GM18868 (cell line): ENCODE measurements around the gene CASP6.

Experiments used
- ATAC-seq: cut with Tn5 transposase; IDR thresholded peaks from one replicate; pipeline ENCODE4 v1.9.1; 2021; ENCODE audit warnings: mild to moderate bottlenecking, moderate library complexity; ENCODE audit not compliant: unreplicated experiment

CASP6 gene

GRCh38 chr4:109702950-109703663 is at the start of gene CASP6:
CASP6 (minus strand) TSS chr4:109703445; CDS start chr4:109703395, 50 bp downstream.
- ATAC-seq: peak; percentile 76

DNA sequence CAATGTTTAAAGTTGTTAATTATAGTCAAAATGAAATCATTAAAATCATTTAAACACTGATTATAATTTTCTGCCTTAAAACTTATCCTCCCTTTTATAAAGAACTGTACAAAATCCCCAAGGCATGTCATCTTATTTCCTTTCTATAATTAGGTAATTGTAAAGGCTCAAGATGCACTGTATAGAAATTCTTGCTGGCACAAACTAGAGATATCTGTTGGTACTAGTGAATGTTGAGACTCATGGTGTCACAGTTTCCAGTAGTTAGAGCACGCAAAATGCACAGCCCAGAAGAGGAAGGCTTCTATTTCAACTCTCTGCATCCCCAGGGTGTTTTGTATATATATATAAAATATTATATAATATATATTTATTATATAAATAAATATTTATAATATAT is 49.3 kb upstream of the CASP6 start:
- no peak for ATAC-seq

DNA sequence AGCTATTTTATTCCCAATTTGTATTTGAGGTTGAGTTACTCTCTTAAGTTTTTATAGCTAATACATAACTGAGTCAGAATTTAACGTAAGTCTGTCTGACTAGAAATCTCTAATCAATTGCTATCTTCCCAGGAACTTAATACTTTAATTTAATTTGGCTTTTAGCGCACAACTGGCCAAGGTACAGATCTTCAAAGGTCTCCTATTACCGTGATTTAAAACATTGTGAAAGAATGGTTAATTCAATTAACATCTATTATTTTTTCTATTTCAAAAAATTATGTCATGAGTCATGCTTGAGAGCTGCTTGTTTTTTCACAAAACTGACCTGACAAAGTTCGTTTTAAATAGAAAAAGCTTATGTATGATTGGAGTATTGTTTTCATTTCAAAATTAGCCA is 48.6 kb upstream of the CASP6 start:
- ATAC-seq: no peak

GRCh38 chr4:109750652-109751244 is 47.5 kb upstream of the CASP6 start:
- no peak for ATAC-seq

DNA sequence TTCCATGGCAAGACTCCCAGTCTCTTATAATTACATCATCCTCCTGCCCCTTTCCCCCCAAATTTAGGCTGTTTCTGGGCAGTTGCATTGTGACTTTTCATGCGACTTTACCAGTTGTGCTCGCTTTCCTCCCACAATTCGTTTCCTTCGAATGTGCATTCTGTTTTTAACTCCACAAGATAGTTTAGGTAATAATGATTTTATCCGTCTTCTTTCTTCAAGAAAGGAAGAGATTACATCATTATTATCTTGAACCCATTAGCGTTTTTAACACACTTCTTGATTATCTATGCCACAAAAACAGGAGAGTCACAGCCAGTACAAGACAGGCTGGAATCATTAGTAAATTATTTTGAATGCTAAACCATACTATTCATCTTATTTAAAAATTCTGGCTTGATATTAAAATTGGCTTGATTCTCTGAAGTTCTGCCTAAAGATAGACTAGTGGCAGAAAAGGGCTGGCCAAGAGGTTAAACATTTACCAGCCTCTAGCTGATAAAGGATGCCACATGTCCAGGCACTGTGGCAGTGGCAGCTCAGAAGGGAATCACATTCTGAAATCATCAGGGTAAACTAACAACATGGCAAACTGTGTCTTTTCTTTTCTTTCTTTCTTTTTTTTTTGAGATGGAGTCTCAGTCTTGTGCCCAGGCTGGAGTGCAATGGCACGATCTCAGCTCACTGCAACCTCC is 46.3 kb upstream of the CASP6 start:
- ATAC-seq: no peak

DNA sequence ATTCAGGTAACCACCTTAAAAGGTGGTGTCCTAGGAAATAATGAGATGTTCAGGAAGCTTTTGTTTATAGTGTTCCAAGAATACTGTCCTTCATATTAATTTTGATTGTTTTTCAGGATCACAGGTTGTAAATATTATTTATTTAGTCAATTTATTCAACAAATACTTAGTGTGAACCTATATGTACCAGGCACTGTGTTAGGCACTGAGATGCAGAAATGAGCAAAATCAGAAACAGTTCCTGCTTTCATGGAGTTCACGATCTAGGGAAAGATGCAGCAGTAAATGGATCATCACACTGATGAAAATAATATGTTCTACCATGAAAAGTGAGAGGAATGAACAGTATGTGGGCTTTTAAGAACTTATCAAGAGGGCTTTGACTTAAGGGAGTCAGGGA is 44.9 kb upstream of the CASP6 start:
- no peak for ATAC-seq

DNA sequence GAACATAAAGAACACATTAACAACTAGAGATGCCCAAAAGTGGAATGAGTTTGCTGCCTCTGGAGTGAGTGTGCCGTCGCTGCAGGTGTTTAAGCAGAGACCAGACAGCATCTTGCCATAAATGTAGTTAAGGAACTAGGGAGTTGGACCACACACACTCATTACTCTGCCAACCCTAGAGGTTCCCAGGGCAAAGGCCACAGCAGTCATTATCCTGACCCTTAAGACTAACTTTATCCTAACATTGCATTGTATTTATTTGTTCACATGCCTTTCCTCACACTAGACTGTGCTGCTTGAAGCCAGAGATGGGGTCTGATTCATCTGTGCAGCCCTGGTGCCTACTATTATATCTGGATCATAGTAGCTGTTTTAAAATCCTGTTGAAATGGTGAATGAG is 43.5 kb upstream of the CASP6 start:
- no peak for ATAC-seq

DNA sequence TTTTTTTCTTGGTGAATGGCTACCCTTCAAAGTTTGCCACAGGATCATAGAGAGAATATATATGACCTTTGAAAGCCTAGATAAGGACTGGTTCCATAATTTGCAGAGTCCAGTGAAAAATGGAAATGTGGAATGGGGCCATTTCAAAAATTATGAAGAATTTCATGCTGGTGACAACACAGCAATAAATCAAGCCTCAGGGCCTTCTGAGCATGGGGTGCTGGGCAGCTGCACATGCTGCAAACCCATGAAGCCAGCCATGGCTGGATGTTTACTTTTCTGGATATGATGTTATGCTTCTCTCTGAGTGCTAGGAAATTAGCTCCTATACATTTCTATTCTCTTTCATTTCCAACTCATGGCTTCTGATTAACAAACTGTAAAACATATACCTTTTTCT is 42.6 kb upstream of the CASP6 start:
- no peak for ATAC-seq

DNA sequence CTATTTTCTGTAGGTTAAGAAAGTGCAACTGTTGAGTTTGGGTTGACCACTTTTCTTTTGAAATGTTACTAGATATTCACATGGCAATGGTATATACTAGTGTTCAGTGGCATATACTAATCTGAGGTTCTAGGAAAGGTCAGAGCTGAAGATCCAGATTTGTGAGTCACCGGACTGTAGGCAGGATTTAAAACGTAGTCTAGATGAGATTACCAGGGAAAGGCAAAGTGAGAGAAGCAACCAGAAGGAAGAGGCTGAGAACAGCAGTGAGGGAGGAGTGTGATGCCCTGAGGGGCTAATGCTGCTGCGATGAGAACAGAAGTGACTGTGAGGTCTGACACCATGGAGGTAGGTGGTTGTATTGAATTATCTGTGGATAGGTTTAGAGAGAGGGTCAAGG is 36.3 kb upstream of the CASP6 start:
- ATAC-seq: no peak

GRCh38 chr4:109738104-109738872 is 35.0 kb upstream of the CASP6 start:
- no peak for ATAC-seq

DNA sequence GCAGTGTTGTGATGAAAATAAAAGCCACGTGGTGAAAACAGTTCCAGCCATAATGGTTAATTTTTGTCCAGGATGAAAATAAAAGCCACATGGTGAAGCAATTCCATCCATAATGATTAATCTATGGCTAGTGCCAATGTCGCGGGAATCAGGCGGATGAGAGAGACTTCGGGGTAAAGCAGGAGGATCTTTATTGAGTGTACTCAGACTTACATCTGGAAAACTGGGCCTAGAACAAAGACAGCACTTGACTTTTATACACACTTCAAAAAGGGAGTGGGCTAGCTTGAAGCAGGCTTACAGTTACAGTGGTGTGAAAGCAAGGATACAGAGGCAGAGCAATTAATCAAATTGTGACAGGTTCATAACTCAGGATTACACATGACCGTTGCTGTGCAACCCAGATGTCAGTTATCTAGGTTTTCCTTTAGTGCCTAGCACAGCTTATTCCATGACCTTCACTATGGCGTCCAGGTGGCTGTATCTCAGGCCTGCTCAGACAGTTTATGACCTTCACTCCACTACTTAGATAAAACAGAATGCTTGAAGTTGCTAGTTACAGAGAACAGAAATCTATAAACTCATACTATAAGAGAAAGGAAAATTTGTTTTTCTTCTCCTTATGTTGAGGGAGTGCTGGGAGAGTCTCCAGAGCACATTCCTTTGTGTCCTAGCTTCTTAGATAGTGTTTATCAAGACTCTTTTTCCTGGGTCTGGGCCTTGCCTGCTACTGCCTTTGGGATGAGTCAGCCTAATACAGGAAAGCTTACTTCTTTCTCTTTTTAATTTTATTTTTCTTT is 32.5 kb upstream of the CASP6 start:
- no peak for ATAC-seq

- ATAC-seq: no peak
Measured at GRCh38 chr4:109733728-109734127, 30.5 kb upstream of the CASP6 start.

GRCh38 chr4:109730619-109731545 is 27.6 kb upstream of the CASP6 start:
- no peak for ATAC-seq

DNA sequence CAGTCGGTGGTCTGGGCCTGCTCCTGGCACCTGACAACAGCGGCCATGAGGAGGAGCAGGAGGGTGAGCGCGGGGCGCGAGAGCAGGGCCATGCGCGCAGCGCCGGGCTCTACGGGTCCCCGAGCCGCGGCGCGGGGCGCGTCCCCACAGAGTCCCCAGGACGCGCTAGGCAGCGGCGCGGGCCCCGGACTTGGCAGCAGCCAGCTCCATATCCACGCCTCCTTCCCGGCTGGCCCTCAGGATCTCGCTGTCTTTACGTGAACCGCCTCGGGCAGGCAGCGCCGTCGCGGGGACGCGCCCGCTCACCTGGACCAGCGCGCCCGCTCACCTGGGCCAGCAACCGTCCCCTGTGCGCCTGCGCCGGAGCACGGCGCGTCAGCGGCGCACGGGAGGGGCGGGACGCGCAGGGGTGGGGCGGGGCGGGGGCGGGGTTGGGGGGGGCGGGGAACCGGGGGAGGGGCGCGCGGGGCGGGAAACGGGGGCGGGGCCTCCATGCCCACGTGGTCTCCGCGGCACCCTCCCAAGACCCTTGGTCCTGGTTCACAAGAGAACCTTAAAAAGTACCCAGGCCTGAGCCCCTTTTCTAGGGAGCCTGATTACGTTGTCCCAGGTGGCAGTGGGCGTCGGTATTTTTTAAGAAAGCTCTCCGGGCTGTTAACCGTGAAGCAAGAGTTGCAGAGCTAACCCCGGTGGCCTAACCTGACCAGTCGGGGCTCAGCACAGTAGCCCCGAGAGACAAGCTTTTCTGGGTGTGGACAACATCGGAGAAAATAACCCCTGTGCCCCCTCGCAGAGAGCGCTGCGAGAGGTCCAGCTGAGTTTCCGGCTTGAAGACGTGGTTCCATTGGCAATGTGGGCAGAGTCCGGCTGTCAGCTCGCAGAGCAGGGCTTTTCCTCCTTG is 26.7 kb upstream of the CASP6 start, which contains the start of gene PLA2G12A:
Gene PLA2G12A (minus strand): TSS at position 353 of the 901 bp plus-strand sequence. CDS start 261 bp downstream, at position 92.
- peak; percentile 80 for ATAC-seq

- ATAC-seq: no peak
Measured at GRCh38 chr4:109729117-109729717, 26.0 kb upstream of the CASP6 start.

DNA sequence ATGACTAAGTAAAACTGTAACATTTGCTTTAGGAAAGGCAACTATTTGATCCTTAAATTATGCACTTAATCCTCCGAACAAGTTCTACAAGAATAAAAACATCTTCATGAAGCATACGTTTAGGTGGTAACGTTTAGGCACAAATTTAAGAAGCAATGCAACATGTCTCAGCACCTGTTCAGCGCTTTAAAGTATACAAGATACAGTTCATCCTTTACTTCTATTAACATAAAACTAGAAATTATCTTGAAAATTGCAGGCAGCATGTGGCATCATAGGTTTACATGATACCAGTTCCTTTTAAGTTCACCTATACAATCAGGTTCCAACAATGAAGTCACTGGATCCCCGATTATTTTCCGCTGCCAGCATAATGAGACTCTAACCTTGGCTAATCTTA is 25.1 kb upstream of the CASP6 start:
- no peak for ATAC-seq

GRCh38 chr4:109723110-109723509 is 19.9 kb upstream of the CASP6 start:
- no peak for ATAC-seq

- no peak for ATAC-seq
Measured at GRCh38 chr4:109722357-109722756, 19.1 kb upstream of the CASP6 start.
